ENCODE data around the gene FADS1. TPM values are rescaled to one million over a fixed set of nuclear protein-coding genes. Genes with fewer than 3 reads are reported as not detected.

Gene FADS1
- total RNA-seq, 3 donors from 2014 or later (not counting 1 experiment from before 2014, with no cell fraction given) = 9.3 to 17.2 (median 10.2) TPM

DNA sequence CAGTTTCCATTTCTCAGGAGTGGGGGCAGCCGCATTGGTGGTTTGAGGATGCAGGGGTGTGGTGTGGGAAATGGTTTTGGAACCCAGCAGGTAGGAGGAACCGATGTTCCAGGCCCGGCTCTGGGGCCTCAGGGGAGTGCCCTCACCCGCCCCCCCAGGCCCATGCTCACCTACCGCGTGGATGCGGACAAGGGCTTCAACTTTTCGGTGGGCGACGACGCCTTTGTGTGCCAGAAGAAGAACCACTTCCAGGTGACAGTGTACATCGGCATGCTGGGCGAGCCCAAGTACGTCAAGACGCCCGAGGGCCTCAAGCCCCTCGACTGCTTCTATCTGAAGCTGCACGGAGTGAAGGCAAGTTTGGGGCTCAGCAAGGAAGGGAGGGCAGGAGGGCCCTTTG, 43.0 kb downstream of the FADS1 start:
- Mint-ChIP-seq H3K36me3 (no peaks in the 10 kb centered on the region), H3K4me1 (peaks cover 13 to 28% of the 10 kb centered on the region in 2 donors)

DNA sequence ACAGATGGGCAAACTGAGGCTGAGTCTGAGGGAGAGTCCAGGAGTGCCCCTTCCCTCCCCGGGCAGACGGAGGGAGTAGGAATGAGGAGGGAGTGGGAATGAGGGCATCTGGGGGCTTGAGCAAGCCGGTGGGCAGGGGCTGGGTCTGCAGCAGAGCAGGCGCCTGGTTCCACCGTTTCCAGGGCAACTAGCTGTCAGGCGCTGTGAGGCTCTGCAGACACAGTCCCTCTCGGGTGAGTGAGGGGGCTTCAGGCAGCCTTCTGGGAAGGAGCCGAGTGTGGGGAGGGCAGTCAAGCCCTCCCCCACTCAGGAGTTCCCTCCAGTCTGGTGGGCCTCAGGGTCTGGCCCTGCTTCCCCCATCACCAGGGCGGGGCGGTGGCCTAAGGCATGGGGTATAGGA, 43.4 kb downstream of the FADS1 start:
- no peak overlapping the region for H3K27ac Mint-ChIP-seq
- intact Hi-C loops (cut with micrococcal nuclease) = no loop called here
- H3K4me1 Mint-ChIP-seq = peaks cover 13 to 28% of the 10 kb centered on the region in 2 donors
- no peaks in the 10 kb centered on the region for H3K36me3 Mint-ChIP-seq
- ATAC-seq (no peak), DNase-seq (no peak)
- TF ChIP-seq, protein P1, sequence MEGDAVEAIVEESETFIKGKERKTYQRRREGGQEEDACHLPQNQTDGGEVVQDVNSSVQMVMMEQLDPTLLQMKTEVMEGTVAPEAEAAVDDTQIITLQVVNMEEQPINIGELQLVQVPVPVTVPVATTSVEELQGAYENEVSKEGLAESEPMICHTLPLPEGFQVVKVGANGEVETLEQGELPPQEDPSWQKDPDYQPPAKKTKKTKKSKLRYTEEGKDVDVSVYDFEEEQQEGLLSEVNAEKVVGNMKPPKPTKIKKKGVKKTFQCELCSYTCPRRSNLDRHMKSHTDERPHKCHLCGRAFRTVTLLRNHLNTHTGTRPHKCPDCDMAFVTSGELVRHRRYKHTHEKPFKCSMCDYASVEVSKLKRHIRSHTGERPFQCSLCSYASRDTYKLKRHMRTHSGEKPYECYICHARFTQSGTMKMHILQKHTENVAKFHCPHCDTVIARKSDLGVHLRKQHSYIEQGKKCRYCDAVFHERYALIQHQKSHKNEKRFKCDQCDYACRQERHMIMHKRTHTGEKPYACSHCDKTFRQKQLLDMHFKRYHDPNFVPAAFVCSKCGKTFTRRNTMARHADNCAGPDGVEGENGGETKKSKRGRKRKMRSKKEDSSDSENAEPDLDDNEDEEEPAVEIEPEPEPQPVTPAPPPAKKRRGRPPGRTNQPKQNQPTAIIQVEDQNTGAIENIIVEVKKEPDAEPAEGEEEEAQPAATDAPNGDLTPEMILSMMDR (IDR thresholded peaks at IDR 0.05) = no peak
- no peak overlapping the region for H3K4me3 Mint-ChIP-seq
- Histone ChIP-seq H3K9me3 (ENCODE audit: control insufficient read depth, insufficient read depth, low read length) (no peaks in the 10 kb centered on the region), H3K27ac (ENCODE audit: low read length) (no peak overlapping the region), H3K27me3 (ENCODE audit: control insufficient read depth, insufficient read depth, low read length) (no peaks in the 10 kb centered on the region), H3K4me3 (ENCODE audit: low read length) (no peak overlapping the region), H3K4me1 (ENCODE audit: control insufficient read depth, insufficient read depth, low read length) (peaks cover 45% of the 10 kb centered on the region), H3K36me3 (ENCODE audit: control insufficient read depth, insufficient read depth, low read length) (no peaks in the 10 kb centered on the region)
- no peaks in the 10 kb centered on the region for H3K9me3 Mint-ChIP-seq
- WGBS (ENCODE audit: insufficient coverage) = 90% methylated on average over 10 of the region's 10 CpGs
- no peaks in the 10 kb centered on the region for H3K27me3 Mint-ChIP-seq (ENCODE audit: low read depth in 2 of 2)

More for the DNA sequence above, 43.0 kb downstream of the FADS1 start:
- DNase-seq (no peak), ATAC-seq (no peak)
- Mint-ChIP-seq H3K27me3 (ENCODE audit: low read depth in 2 of 2) (no peaks in the 10 kb centered on the region), H3K4me3 (no peak overlapping the region), H3K27ac (no peak overlapping the region), H3K9me3 (no peaks in the 10 kb centered on the region)
- Histone ChIP-seq H3K27ac (ENCODE audit: low read length) (no peak overlapping the region), H3K4me1 (ENCODE audit: control insufficient read depth, insufficient read depth, low read length) (peaks cover 45% of the 10 kb centered on the region), H3K36me3 (ENCODE audit: control insufficient read depth, insufficient read depth, low read length) (no peaks in the 10 kb centered on the region), H3K4me3 (ENCODE audit: low read length) (no peak overlapping the region), H3K9me3 (ENCODE audit: control insufficient read depth, insufficient read depth, low read length) (no peaks in the 10 kb centered on the region), H3K27me3 (ENCODE audit: control insufficient read depth, insufficient read depth, low read length) (no peaks in the 10 kb centered on the region)
- intact Hi-C loops (cut with micrococcal nuclease) = no loop called here
- WGBS (ENCODE audit: insufficient coverage) = 94% methylated on average over 18 of the region's 18 CpGs
- TF ChIP-seq, protein P1 (IDR thresholded peaks at IDR 0.05) = no peak

DNA sequence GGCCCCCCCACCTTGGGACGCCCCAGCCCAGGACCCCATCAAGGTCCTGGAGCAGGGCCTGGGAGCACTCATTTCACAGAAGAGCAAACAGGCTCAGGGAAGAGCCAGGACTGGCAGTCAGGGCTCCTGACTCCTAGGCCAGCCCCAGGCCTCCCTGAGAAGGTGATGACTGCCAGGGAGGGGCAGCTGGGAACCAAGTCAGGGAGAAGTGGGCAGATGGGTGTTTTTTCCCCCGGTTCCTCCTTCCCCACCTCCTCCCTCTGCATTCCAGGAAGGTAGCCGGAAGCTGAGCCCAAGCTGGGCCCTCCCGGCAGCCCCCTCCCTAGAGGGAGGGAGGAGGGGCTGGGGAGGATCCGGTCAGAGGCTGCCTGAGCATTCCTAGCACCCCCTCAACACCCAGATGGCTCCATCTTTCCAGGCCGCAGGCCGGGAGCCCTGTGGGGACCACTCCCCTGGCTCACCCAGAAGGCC, 44.8 kb downstream of the FADS1 start:
- DNase-seq = no peak
- no peaks in the 10 kb centered on the region for H3K36me3 Mint-ChIP-seq
- no peak for ATAC-seq
- H3K9me3 Mint-ChIP-seq = no peaks in the 10 kb centered on the region
- no peak overlapping the region for H3K4me3 ChIP-seq (ENCODE audit: low read length)
- peaks cover 34% of the 10 kb centered on the region for H3K4me1 ChIP-seq (ENCODE audit: control insufficient read depth, insufficient read depth, low read length)
- no peaks in the 10 kb centered on the region for H3K27me3 ChIP-seq (ENCODE audit: control insufficient read depth, insufficient read depth, low read length)
- H3K9me3 ChIP-seq (ENCODE audit: control insufficient read depth, insufficient read depth, low read length) = no peaks in the 10 kb centered on the region
- H3K4me1 Mint-ChIP-seq = peaks cover 13 to 26% of the 10 kb centered on the region in 2 donors
- no peak overlapping the region for H3K4me3 Mint-ChIP-seq
- no peak overlapping the region for H3K27ac ChIP-seq (ENCODE audit: low read length)
- TF ChIP-seq, protein P1 (IDR thresholded peaks at IDR 0.05) = no peak
- H3K27ac Mint-ChIP-seq = no peak overlapping the region
- intact Hi-C loops (cut with micrococcal nuclease) = no loop called here
- H3K27me3 Mint-ChIP-seq (ENCODE audit: low read depth in 2 of 2) = no peaks in the 10 kb centered on the region
- no peaks in the 10 kb centered on the region for H3K36me3 ChIP-seq (ENCODE audit: control insufficient read depth, insufficient read depth, low read length)
- WGBS (ENCODE audit: insufficient coverage) = 97% methylated on average over 3 of the region's 7 CpGs

Data from natural killer cell (primary cell).